Neural progenitor cell (in vitro differentiated cells): ENCODE measurements around the gene RAVER1.

Experiments
- CTCF ChIP-seq: fragments of 200-600 bp; sonication (generic); IDR thresholded peaks from 2 replicates; pipeline ENCODE4 v1.5.1; 2017; ENCODE audit warnings: antibody characterized with exemption, mild to moderate bottlenecking
- EZH2phosphoT487 ChIP-seq: fragments of 200-600 bp; sonication (generic); IDR thresholded peaks from 2 replicates; pipeline ENCODE4 v1.6.1; 2017; ENCODE audit warnings: antibody characterized with exemption

- TF ChIP-seq CTCF (no peak), EZH2phosphoT487 (peak; percentile 16)
Observed at GRCh38 chr19:10290357-10290875, 42.9 kb downstream of the RAVER1 start.
